ENCODE measurements around the gene RAF1. TPM values are rescaled to one million over a fixed set of nuclear protein-coding genes. Genes with fewer than 3 reads are reported as not detected.

RAF1 gene
- total and polyA plus RNA-seq, 2 of the 8 experiments (the other 6 are each of a cell fraction or from before 2014, with no cell fraction given): 103 to 118 TPM

- WGBS, 2 experiments (ENCODE audit: extremely low coverage in 1 of 2, insufficient coverage in 1 of 2, insufficient read length in 1 of 2, insufficient replicate concordance in 2 of 2, low coverage in 1 of 2, low lambda C conversion rate in 2 of 2, missing lambda C conversion rate in 1 of 2): 91% methylated on average over 2 of the region's 2 CpGs; no CpG with 5 or more reads in 1 of the 2 experiments
- H2BK5ac ChIP-seq (ENCODE audit: low read depth, low read length): no peak overlapping the region
- H4K91ac ChIP-seq (replicated peaks; ENCODE audit: insufficient read length, low read length): no peak overlapping the region
- H3K4me3 ChIP-seq (ENCODE audit: extremely low read depth in 1 of 4, insufficient read depth in 2 of 4, low read depth in 3 of 4, low read length in 4 of 4): no peak overlapping the region
- POLR2A ChIA-PET (ENCODE audit: partially characterized antibody): no interaction called here
- no peak overlapping the region for H3K14ac ChIP-seq (ENCODE audit: insufficient read length)
- H3K79me2 ChIP-seq (ENCODE audit: control insufficient read depth in 1 of 2, insufficient read depth in 2 of 2, low read length in 2 of 2): peaks cover 21 to 89% of the 10 kb centered on the region in 2 experiments
- FAIRE-seq (no peak), DNase-seq (ENCODE audit: low read depth in 1 of 2, low spot score in 2 of 2) (no peak)
- peaks cover 0 to 9% (median 4%) of the 10 kb centered on the region in 4 experiments; a peak in 4 of 7 replicates for H3K4me1 ChIP-seq (replicated peaks in 1 of 4; ENCODE audit: control insufficient read depth in 3 of 4, insufficient read depth in 4 of 4, low read length in 3 of 4)
- H3K23ac ChIP-seq (ENCODE audit: insufficient read length): no peak overlapping the region
- no peak overlapping the region for H2AFZ ChIP-seq (ENCODE audit: low read length)
- H3K36me3 ChIP-seq (ENCODE audit: control insufficient read depth in 2 of 4, insufficient read depth in 4 of 4, low read length in 3 of 4): no peaks in the 10 kb centered on the region
- H2AK5ac ChIP-seq (ENCODE audit: low read depth, low read length): no peak overlapping the region
- H3K56ac ChIP-seq (replicated peaks; ENCODE audit: insufficient read length, low read depth, low read length): no peak overlapping the region
- H2BK15ac ChIP-seq (ENCODE audit: low read length): no peak overlapping the region
- no peak overlapping the region for H3K9ac ChIP-seq (replicated peaks in 1 of 4; ENCODE audit: extremely low read depth in 1 of 4, low read depth in 3 of 4, low read length in 3 of 4)
- no peak overlapping the region for H4K8ac ChIP-seq (ENCODE audit: extremely low read depth, insufficient read depth, low read length)
- TF ChIP-seq KDM4A (IDR thresholded peaks at IDR 0.05; ENCODE audit: low read depth, low read length, severe bottlenecking) (no peak), JUND (IDR thresholded peaks at IDR 0.05; ENCODE audit: low read length) (no peak), SP2 (IDR thresholded peaks at IDR 0.05; ENCODE audit: low read length) (no peak), ZNF274 (IDR thresholded peaks at IDR 0.05; ENCODE audit: borderline replicate concordance, extremely low read depth, low read length) (no peak), RBBP5 (IDR thresholded peaks at IDR 0.05; ENCODE audit: borderline replicate concordance, low read depth, low read length) (no peak), KDM5A (IDR thresholded peaks at IDR 0.05; ENCODE audit: low read length) (no peak), CREB1 (IDR thresholded peaks at IDR 0.05) (no peak), SIRT6 (IDR thresholded peaks at IDR 0.05; ENCODE audit: low read length) (no peak), CTBP2 (IDR thresholded peaks at IDR 0.05; ENCODE audit: borderline replicate concordance, insufficient read depth, insufficient read length, low read length) (no peak), HDAC6 (IDR thresholded peaks at IDR 0.05; ENCODE audit: low read depth, low read length) (no peak), CBX8 (IDR thresholded peaks at IDR 0.05; ENCODE audit: borderline replicate concordance, low read depth, low read length) (no peak)
- TF ChIP-seq, protein P1, sequence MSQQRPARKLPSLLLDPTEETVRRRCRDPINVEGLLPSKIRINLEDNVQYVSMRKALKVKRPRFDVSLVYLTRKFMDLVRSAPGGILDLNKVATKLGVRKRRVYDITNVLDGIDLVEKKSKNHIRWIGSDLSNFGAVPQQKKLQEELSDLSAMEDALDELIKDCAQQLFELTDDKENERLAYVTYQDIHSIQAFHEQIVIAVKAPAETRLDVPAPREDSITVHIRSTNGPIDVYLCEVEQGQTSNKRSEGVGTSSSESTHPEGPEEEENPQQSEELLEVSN (IDR thresholded peaks at IDR 0.05): no peak
- TF ChIP-seq, protein P2, sequence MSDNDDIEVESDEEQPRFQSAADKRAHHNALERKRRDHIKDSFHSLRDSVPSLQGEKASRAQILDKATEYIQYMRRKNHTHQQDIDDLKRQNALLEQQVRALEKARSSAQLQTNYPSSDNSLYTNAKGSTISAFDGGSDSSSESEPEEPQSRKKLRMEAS (IDR thresholded peaks at IDR 0.05): no peak
- CTCF ChIA-PET (ENCODE audit: partially characterized antibody): interaction anchor here (1.3 to 2.1 kb wide), 2 partner anchors 17 to 18 kb away, joined by 4 to 8 read pairs; no protein-coding TSS in a partner anchor
- peaks cover 9% of the 10 kb centered on the region for H3K79me1 ChIP-seq (ENCODE audit: low read depth, low read length)
- no peak overlapping the region for H3K18ac ChIP-seq (ENCODE audit: extremely low read depth, low read length)
- no peak overlapping the region for H3K27ac ChIP-seq (ENCODE audit: low read depth, low read length)
- no peak overlapping the region for H2BK120ac ChIP-seq (replicated peaks; ENCODE audit: low read depth, low read length)
- no peak overlapping the region for H2BK20ac ChIP-seq (ENCODE audit: low read length)
- H3K27me3 ChIP-seq (replicated peaks in 1 of 4; ENCODE audit: control insufficient read depth in 3 of 4, extremely low read depth in 1 of 4, insufficient read depth in 3 of 4, low read length in 3 of 4): no peaks in the 10 kb centered on the region
- H3K9me3 ChIP-seq (ENCODE audit: insufficient read depth in 2 of 2, low read depth in 1 of 2, low read length in 1 of 2): no peaks in the 10 kb centered on the region
- peaks cover 3% of the 10 kb centered on the region for H3K23me2 ChIP-seq (ENCODE audit: low read depth, low read length)
- H4K5ac ChIP-seq (ENCODE audit: insufficient read length, low read depth, low read length): no peak overlapping the region
- H4K20me1 ChIP-seq (replicated peaks in 1 of 2; ENCODE audit: control insufficient read depth in 1 of 2, insufficient read depth in 2 of 2, low read length in 2 of 2): peaks cover 4 to 32% of the 10 kb centered on the region in 2 experiments
- no peak overlapping the region for H3K4ac ChIP-seq (replicated peaks; ENCODE audit: insufficient read length, low read depth, low read length)
- no peak overlapping the region for H2BK12ac ChIP-seq (ENCODE audit: low read depth, low read length)
- H3K4me2 ChIP-seq (ENCODE audit: insufficient read depth in 1 of 2, low read depth in 2 of 2, low read length in 2 of 2): no peak overlapping the region
These were observed 102.5 kb downstream of the RAF1 start for GRCh38 chr3:12561397-12561796.
